Measurements from ENCODE around the gene NFASC. TPM values are rescaled to one million over a fixed set of nuclear protein-coding genes. Genes with fewer than 3 reads are reported as not detected.

Gene NFASC
- total RNA-seq = 10 to 100 TPM in 5 of 10 donors, 1 to 10 TPM in 5; 5.2 to 16.3 (median 9.2) TPM
- polyA plus RNA-seq = 10 to 100 TPM in 1 of 2 donors, 1 to 10 TPM in 1; 1.9 to 24.1 TPM
- long read RNA-seq, donor 1, partial matches to known transcripts = 0 of 4 reads
- long read RNA-seq, donor 1, other reads (novel, unspliced or antisense) = 4 of 4 reads
- long read RNA-seq, donor 2, partial matches to known transcripts = 1 of 5 reads
- long read RNA-seq, donor 2, other reads (novel, unspliced or antisense) = 4 of 5 reads
- long read RNA-seq, donor 3, partial matches to known transcripts = 0 of 3 reads
- long read RNA-seq, donor 3, other reads (novel, unspliced or antisense) = 3 of 3 reads

DNA sequence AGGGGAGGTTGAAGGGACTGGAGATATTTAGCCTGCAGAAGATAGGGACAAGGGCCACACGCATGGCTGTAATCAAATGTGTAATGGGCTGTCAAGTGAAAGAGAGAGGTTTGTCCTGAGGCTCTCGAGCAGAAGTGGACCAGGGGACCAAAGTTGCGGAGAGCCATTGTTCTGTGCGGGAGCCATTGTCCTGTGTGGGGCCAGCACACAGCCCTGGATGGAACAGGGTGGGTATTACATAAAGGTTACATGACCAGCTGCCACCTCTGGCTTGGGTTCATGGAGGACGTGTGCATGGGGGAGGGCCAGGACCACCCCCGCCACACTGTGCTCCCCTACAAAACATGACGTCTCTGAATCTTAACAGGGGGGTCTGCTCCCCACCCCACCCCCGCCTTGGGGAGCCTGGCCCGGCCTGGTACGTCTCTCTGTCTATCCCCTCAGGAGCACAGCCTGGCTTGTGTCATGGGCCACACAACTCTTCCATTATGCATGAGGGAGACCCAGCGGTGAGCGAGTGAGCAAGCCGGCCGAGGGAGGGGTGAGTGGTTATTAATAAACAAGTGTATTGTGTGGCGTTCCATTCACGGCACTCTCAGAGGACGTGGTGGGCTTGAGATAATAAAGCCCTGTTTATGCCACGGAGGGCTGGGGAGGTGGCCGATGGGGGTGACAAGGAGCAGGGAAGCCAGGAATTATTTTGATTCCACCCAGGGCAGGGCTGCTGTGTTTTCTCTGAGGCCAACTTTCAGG lies at the start of gene NFASC:
NFASC (plus strand) TSS at position 703 of the 753 bp plus-strand sequence. CDS start 73,454 bp downstream, outside the sequence.
- no peaks in the 10 kb centered on the region for H3K36me3 ChIP-seq
- DNase-seq = no peak
- peaks cover 0 to 63% (median 20%) of the 10 kb centered on the region in 9 donors for H3K4me1 ChIP-seq
- no peaks in the 10 kb centered on the region for H3K9me3 ChIP-seq
- H3K4me3 ChIP-seq = peak within 1 kb of the TSS in 4 of 10 donors; percentile 3 to 5 (median 4)
- TF ChIP-seq, protein P1, sequence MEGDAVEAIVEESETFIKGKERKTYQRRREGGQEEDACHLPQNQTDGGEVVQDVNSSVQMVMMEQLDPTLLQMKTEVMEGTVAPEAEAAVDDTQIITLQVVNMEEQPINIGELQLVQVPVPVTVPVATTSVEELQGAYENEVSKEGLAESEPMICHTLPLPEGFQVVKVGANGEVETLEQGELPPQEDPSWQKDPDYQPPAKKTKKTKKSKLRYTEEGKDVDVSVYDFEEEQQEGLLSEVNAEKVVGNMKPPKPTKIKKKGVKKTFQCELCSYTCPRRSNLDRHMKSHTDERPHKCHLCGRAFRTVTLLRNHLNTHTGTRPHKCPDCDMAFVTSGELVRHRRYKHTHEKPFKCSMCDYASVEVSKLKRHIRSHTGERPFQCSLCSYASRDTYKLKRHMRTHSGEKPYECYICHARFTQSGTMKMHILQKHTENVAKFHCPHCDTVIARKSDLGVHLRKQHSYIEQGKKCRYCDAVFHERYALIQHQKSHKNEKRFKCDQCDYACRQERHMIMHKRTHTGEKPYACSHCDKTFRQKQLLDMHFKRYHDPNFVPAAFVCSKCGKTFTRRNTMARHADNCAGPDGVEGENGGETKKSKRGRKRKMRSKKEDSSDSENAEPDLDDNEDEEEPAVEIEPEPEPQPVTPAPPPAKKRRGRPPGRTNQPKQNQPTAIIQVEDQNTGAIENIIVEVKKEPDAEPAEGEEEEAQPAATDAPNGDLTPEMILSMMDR (IDR thresholded peaks at IDR 0.05) = no peak
- peaks cover 0 to 11% (median 0%) of the 10 kb centered on the region in 7 donors for H3K27me3 ChIP-seq
- ATAC-seq = no peak
- 62 to 63% methylated on average over 19 of the region's 19 CpGs for WGBS, 2 donors
- H3K27ac ChIP-seq = peak within 1 kb of the TSS in 7 of 10 donors; percentile 40 to 68 (median 46)
- intact Hi-C loops (cut with DNase I) = loop anchor here in 2 of 10 donors (5.0 kb wide), 2 partner anchors 33 to 72 kb away; no protein-coding TSS in a partner anchor

DNA sequence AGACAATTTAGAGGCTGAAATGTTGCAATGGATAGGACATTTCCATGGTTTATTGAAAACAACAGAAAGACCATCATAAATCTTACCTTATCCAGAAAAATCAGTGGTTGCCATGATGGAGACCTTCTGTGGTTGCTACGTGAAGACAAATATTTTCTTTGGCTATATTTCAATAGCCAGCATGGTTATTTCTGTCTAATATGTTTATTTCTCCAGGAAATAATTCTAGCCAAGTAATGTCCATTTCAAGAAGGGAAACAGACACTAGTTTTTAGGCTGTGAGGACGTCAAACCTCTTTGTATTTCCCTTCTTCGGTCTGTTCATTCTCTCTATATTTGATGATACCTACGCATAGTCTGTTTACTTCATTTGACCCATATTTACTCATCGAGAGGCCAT lies 49.2 kb upstream of the NFASC start:
- Histone ChIP-seq H3K4me1 (peaks cover 0 to 50% (median 18%) of the 10 kb centered on the region in 9 donors), H3K27me3 (no peaks in the 10 kb centered on the region), H3K9me3 (peaks cover 0 to 2% (median 0%) of the 10 kb centered on the region in 11 donors), H3K4me3 (no peak overlapping the region), H3K36me3 (no peaks in the 10 kb centered on the region), H3K27ac (peak overlapping the region in 6 of 10 donors; percentile 17 to 59 (median 46))
- ATAC-seq (peak in 5 of 8 donors; percentile 30 to 71 (median 38)), DNase-seq (no peak)
- WGBS, 2 donors = 42 to 66% methylated on average over 5 of the region's 5 CpGs
- intact Hi-C loops (cut with DNase I) = no loop called here
- TF ChIP-seq, protein P1 (IDR thresholded peaks at IDR 0.05) = no peak

DNA sequence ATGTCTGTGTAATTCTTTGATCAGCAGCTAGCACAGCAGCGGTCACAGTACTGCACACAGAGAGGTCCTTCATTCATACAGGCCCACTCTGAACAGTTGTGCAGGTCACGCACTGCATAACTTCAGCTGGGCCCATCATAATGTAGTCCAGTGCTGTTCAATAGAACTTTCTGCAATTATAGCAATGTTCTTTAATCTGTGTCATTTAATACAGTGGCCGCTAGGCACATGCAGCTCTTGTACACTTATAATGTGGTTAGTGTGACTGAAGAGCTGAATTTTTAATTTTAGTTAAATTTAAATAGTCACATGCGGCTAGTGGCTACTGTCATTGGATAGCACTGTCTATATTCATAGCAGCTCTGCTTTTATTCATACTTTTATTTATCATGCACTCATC lies 48.7 kb upstream of the NFASC start:
- no peaks in the 10 kb centered on the region for H3K36me3 ChIP-seq
- peaks cover 0 to 50% (median 18%) of the 10 kb centered on the region in 9 donors for H3K4me1 ChIP-seq
- H3K4me3 ChIP-seq = no peak overlapping the region
- H3K27me3 ChIP-seq = peaks cover 0 to 4% (median 0%) of the 10 kb centered on the region in 7 donors
- TF ChIP-seq, protein P1 (IDR thresholded peaks at IDR 0.05) = no peak
- H3K27ac ChIP-seq = peak overlapping the region in 6 of 10 donors; percentile 17 to 59 (median 46)
- no peak for DNase-seq
- WGBS, 2 donors = 84 to 87% methylated on average over 4 of the region's 4 CpGs
- no peaks in the 10 kb centered on the region for H3K9me3 ChIP-seq
- intact Hi-C loops (cut with DNase I) = no loop called here
- peak in 4 of 8 donors; percentile 14 to 44 (median 22) for ATAC-seq

DNA sequence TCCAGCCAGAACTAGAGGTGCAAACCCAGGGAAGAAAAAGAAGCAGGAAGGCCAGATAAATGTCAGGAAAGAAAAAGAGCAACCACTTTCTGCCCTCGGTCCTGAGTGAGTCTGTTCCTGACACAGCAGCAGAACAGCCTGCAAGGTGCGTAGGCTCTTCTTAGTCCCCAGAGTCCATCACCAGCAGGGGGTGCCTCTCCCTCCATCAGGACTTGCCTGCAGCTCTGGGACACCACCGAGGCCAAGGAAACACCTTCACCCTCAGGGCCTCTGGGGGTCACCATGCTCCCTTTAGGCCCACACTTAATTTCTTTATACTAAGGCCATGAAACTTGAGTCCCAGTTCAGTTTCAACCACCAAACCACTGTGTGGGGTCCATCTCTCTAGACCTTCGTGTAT lies 43.7 kb upstream of the NFASC start:
- H3K27me3 ChIP-seq = peaks cover 0 to 30% (median 0%) of the 10 kb centered on the region in 7 donors
- intact Hi-C loops (cut with DNase I) = loop anchor here in 2 of 10 donors (5.0 kb wide), 2 partner anchors 40 to 50 kb away; no protein-coding TSS in a partner anchor
- H3K27ac ChIP-seq = no peak overlapping the region
- 53 to 57% methylated on average over 4 of the region's 4 CpGs for WGBS, 2 donors
- DNase-seq = no peak
- no peaks in the 10 kb centered on the region for H3K9me3 ChIP-seq
- no peak for ATAC-seq
- peaks cover 0 to 28% (median 10%) of the 10 kb centered on the region in 9 donors for H3K4me1 ChIP-seq
- H3K36me3 ChIP-seq = no peaks in the 10 kb centered on the region
- TF ChIP-seq, protein P1 (IDR thresholded peaks at IDR 0.05) = peak in 1 of 9 donors; percentile 26
- no peak overlapping the region for H3K4me3 ChIP-seq
